Memory B cell (primary cell): ENCODE results near the gene XPNPEP2.

Experiments used
- ATAC-seq: fragments of 150-1000 bp; cut with Tn5 transposase; 2 replicates; pipeline ENCODE4 v1.10.0; 2021; ENCODE audit warnings: low read depth, mild to moderate bottlenecking, moderate library complexity
- DNase-seq, 2 donors: peaks; one replicate each; pipeline ENCODE4 v3.0.0; 2022; ENCODE audit warnings: low spot score in 2 of 2
- H3K27ac Mint-ChIP-seq: one replicate; pipeline ENCODE4 v1.8.0; 2022; ENCODE audit warnings: mild to moderate bottlenecking, moderate library complexity, mixed read lengths
- H3K27me3 Mint-ChIP-seq: one replicate; pipeline ENCODE4 v1.8.0; 2022; ENCODE audit warnings: mixed read lengths
- H3K36me3 Mint-ChIP-seq: one replicate; pipeline ENCODE4 v1.8.0; 2022; ENCODE audit warnings: mild to moderate bottlenecking, mixed read lengths
- H3K4me1 Mint-ChIP-seq: one replicate; pipeline ENCODE4 v1.8.0; 2022; ENCODE audit warnings: mixed read lengths
- H3K4me3 Mint-ChIP-seq: one replicate; pipeline ENCODE4 v1.8.0; 2022; ENCODE audit warnings: mild to moderate bottlenecking, moderate library complexity, mixed read lengths
- H3K9me3 Mint-ChIP-seq: one replicate; pipeline ENCODE4 v1.8.0; 2022; ENCODE audit warnings: mixed read lengths

Gene XPNPEP2

DNA sequence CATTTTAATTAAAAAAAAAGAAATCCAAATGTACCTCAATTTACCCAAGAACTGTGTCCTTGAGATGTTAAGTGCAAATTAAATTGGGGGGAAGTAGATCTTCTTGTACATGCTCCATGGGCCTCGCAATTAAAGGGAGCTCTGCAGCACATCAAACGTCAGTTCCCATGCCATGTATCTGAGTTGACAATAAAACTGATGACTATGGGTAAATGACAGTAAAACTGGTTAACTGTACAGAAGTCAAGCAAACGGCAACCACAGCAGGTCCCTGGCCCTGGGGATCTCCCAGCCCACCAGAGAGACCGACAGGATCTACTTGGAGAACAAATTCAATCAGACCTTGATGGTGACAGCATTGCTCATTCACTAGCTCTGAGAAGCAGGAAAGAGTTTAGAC lies 32.8 kb upstream of the XPNPEP2 start:
- Mint-ChIP-seq H3K27me3 (peaks cover 6% of the 10 kb centered on the region), H3K9me3 (no peaks in the 10 kb centered on the region), H3K36me3 (no peaks in the 10 kb centered on the region), H3K4me1 (peaks cover 3% of the 10 kb centered on the region), H3K4me3 (no peak overlapping the region), H3K27ac (no peak overlapping the region)
- DNase-seq, result no peak
- no peak for ATAC-seq

DNA sequence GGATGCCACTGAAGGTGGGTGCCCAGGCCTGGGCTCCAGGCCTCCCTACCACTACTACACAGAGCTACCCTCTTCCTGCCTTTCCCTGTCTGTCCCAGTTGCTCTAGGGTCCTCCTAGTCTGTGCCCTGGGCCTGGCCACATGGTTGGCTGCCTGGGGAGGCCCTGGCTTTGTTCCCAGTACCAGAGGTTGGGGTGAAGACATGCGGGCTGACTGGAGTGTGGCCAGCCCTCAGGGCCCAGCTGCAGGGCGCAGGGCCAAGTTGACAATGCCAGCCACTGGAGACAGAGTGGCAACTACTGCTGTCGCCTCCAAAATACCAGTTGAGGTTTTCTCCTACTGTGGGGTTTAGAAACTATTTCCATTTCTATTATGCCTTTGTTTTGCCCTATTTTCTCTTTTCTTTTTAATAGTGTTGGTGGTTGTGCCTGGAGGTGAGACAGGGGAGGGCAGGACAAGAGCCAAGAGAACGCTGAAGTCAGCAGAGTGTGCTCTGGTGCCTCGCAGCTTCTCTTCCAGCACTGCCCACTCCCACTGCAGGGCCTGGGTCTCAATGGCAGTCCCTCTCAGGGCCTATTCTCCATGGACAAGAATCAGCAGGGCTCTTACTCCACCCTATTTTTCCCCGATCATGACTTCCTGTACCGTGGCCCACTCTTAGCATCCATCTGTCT lies 32.2 kb upstream of the XPNPEP2 start:
- no peaks in the 10 kb centered on the region for H3K36me3 Mint-ChIP-seq
- peaks cover 3% of the 10 kb centered on the region for H3K4me1 Mint-ChIP-seq
- no peak overlapping the region for H3K27ac Mint-ChIP-seq
- H3K9me3 Mint-ChIP-seq, result no peaks in the 10 kb centered on the region
- peaks cover 6% of the 10 kb centered on the region for H3K27me3 Mint-ChIP-seq
- ATAC-seq (no peak), DNase-seq (no peak)
- no peak overlapping the region for H3K4me3 Mint-ChIP-seq

DNA sequence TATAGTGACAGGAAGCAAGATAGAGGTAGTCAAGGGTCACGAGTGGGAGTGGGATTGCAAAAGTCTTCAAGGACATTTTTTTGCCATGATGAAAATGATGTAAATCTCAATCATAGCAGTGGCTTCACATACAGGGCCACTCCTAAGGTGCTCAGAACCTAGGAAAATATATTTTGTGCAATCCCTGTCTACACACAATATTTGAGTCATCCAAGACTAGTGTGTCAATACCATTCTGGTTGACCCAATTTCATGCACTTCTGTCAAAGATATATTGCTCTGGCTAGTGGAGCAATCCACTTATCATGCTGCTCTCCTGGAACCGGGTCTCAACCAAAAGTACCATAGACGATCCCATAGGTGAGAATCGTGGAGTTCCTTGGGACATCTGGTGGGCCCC lies 24.2 kb upstream of the XPNPEP2 start:
- DNase-seq (no peak), ATAC-seq (no peak)
- Mint-ChIP-seq H3K4me3 (no peak overlapping the region), H3K27ac (no peak overlapping the region), H3K27me3 (no peaks in the 10 kb centered on the region), H3K36me3 (no peaks in the 10 kb centered on the region), H3K9me3 (no peaks in the 10 kb centered on the region), H3K4me1 (peaks cover 3% of the 10 kb centered on the region)

DNA sequence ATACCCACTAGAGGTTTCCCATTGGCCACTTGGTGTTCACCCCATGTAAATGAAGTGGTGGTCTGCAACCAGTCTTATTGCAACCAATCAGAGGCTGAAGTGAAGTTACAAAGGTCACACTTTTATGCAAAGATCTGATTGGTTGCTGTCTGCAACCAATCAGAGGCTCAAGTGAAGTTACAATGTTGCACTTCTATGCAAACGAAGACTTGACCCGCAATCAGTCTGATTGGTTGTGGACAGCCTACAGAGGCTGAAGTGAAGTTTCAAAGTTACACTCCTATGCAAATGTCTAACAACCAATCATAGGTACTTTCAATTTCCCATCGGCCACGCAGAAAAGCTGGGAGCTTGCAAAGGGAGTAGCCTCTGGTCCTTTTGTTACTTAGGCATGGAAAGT lies 22.3 kb upstream of the XPNPEP2 start:
- no peaks in the 10 kb centered on the region for H3K9me3 Mint-ChIP-seq
- no peak overlapping the region for H3K27ac Mint-ChIP-seq
- H3K4me3 Mint-ChIP-seq, result no peak overlapping the region
- ATAC-seq, result no peak
- H3K36me3 Mint-ChIP-seq, result no peaks in the 10 kb centered on the region
- H3K27me3 Mint-ChIP-seq, result no peaks in the 10 kb centered on the region
- peaks cover 3% of the 10 kb centered on the region for H3K4me1 Mint-ChIP-seq
- no peak for DNase-seq

DNA sequence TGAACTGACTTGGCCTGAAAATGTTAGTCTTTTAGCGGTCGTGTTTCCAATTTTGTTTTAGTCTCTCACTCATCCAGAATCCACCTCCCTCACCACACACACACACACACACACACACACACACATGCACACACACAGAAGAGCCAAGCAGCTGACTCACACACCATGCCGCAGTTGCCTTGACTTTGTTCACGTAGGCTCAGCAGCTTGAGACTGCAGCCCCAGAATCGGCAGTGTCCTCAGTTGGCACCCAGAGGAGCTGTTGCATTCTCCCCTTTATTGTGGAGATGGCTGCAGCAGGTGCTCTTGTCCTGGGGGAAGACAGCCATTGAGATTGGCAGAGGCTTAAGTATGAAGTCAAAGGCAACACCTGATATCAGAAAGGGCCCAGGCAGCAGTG lies 20.9 kb upstream of the XPNPEP2 start:
- Mint-ChIP-seq H3K27me3 (peaks cover 2% of the 10 kb centered on the region), H3K36me3 (no peaks in the 10 kb centered on the region), H3K27ac (no peak overlapping the region), H3K9me3 (no peaks in the 10 kb centered on the region), H3K4me3 (no peak overlapping the region), H3K4me1 (peaks cover 9% of the 10 kb centered on the region)
- ATAC-seq (no peak), DNase-seq (no peak)

DNA sequence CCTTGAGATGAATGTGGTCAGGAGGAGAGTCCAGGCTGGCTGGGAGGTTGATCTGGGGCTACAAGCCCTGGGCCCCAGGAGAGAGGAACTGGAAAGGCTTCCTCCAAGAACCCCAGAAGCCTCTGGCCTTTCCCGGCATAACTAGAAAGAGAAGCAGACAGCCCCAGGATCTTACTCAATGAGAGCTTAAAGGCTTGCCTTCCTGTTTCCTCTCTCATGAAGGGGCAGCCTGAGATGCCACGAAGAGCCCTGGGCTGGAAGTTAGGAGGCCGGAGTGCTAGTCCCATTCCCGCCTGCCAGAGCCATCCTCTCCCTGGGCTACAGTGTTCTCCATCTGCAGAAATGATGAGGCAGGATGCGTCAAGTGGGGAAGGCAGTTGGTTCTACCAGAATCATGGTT lies 20.1 kb upstream of the XPNPEP2 start:
- Mint-ChIP-seq H3K4me1 (peaks cover 9% of the 10 kb centered on the region), H3K4me3 (no peak overlapping the region), H3K36me3 (no peaks in the 10 kb centered on the region), H3K27me3 (peaks cover 2% of the 10 kb centered on the region), H3K27ac (no peak overlapping the region), H3K9me3 (no peaks in the 10 kb centered on the region)
- ATAC-seq (no peak), DNase-seq (no peak)

DNA sequence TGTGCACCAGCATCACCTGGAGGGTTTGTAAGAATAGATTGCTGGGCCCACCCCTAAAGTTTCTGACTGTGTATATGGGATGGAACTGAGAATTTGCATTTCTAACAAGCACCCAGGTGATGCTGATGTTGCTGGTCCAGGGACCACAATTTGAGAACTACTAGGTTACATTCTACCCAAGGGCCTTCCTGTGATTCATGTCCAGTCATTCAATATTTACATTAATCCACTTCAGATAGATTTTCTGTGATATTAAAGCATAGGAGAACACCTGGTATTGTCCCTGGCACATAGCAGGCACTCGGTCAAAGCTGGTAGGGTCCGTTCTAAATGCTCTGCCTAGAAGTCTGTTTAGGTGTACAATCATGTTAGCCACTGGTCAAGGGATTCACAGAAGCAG lies 19.5 kb upstream of the XPNPEP2 start:
- no peak overlapping the region for H3K27ac Mint-ChIP-seq
- DNase-seq (no peak), ATAC-seq (no peak)
- H3K4me3 Mint-ChIP-seq, result no peak overlapping the region
- peaks cover 9% of the 10 kb centered on the region for H3K4me1 Mint-ChIP-seq
- peaks cover 2% of the 10 kb centered on the region for H3K27me3 Mint-ChIP-seq
- H3K36me3 Mint-ChIP-seq, result no peaks in the 10 kb centered on the region
- H3K9me3 Mint-ChIP-seq, result no peaks in the 10 kb centered on the region

DNA sequence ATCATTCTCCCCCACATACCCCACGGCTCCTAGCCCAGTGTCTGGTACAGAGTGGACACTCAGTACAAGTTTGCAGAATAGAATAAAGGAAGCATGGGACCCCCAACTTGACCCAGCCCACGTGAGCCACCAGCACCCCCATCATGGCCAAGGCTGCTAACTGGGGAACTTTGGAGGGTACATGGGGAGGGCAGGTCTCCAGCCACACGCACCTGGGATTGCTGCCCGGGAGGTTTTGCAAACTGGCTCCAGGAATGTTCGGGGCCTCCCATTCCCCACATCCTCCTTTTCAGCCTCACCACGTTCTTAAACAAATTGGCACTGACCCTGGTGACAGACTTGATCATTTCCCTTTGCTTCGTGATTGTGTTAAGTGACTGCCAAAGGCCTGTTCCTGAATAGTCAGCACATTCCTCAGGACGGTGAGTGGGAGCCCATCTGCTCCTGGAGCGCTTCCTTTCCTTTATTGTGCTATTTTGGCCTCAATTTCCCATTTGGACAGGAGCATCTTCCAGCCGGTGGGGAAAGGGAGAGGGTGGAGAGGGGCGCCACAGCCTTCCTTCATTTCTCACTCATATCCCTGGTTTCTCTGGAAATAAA lies 18.7 kb upstream of the XPNPEP2 start:
- Mint-ChIP-seq H3K27ac (no peak overlapping the region), H3K36me3 (no peaks in the 10 kb centered on the region), H3K9me3 (no peaks in the 10 kb centered on the region), H3K4me3 (no peak overlapping the region), H3K4me1 (peaks cover 9% of the 10 kb centered on the region), H3K27me3 (peaks cover 2% of the 10 kb centered on the region)
- DNase-seq, result no peak
- no peak for ATAC-seq

DNA sequence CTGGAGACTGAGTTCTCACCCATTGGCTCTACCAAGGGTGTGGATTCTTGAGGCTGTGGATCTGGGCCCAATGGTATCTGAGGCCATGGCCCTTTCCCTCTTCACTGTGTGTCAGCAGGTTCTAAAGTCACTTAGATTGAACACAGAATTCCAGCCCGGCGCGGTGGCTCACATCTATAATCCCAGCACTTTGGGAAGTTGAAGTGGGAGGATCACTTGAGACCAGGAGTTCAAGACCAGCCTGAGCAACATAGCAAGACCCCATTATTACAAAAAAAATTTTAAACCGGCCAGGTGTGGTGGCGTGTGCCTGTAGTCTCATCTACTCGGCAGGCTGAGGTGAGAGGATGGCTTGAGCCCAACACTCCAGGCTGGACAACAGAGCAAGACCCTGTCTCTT lies 18.0 kb upstream of the XPNPEP2 start:
- ATAC-seq, result no peak
- peaks cover 9% of the 10 kb centered on the region for H3K4me1 Mint-ChIP-seq
- no peaks in the 10 kb centered on the region for H3K9me3 Mint-ChIP-seq
- H3K4me3 Mint-ChIP-seq, result no peak overlapping the region
- no peak for DNase-seq
- H3K27me3 Mint-ChIP-seq, result peaks cover 2% of the 10 kb centered on the region
- H3K36me3 Mint-ChIP-seq, result no peaks in the 10 kb centered on the region
- H3K27ac Mint-ChIP-seq, result no peak overlapping the region

DNA sequence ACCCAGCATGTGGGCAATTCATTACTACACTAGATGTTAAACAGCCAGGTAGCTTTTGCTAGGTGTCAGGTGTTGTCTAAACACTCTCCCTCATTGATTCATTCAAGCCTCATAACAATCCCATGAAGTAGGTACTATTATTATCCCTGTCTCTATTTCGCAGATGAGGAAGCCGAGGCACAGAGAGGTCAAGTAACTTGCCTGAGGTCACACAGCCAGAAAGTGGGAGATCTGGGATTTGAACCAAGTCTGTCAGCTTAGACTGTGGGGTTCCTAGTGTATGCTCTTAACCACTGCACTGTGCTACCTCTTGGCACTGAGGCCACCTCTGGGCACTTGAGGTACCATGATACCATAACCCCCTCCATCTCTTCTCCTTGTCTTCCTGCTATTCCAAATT lies 17.4 kb upstream of the XPNPEP2 start:
- no peak for DNase-seq
- no peaks in the 10 kb centered on the region for H3K9me3 Mint-ChIP-seq
- H3K27ac Mint-ChIP-seq, result no peak overlapping the region
- no peak overlapping the region for H3K4me3 Mint-ChIP-seq
- H3K36me3 Mint-ChIP-seq, result no peaks in the 10 kb centered on the region
- ATAC-seq, result no peak
- peaks cover 2% of the 10 kb centered on the region for H3K27me3 Mint-ChIP-seq
- peaks cover 9% of the 10 kb centered on the region for H3K4me1 Mint-ChIP-seq

DNA sequence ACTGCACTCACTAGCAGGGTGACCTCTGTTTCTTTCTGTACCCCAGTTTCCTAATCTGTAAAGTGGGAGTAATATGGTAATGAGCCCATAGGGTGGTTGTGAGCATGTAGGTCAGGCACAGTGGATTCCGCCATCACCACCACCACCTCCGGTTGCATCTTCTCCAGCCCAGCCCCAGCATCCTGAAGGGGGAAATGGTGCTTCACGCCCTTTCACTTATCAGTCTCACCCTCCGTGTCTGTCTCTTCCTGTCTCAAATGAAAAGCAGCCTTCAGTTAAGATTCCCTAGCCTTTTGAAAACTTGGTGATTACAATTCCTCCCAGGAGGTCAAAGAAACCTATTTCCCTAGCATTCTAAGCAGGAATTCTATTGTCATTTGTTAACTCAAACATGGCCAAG lies 16.9 kb upstream of the XPNPEP2 start:
- Mint-ChIP-seq H3K27ac (no peak overlapping the region), H3K27me3 (peaks cover 2% of the 10 kb centered on the region), H3K9me3 (no peaks in the 10 kb centered on the region), H3K4me1 (peaks cover 11% of the 10 kb centered on the region), H3K36me3 (no peaks in the 10 kb centered on the region), H3K4me3 (no peak overlapping the region)
- no peak for ATAC-seq
- DNase-seq, result no peak

DNA sequence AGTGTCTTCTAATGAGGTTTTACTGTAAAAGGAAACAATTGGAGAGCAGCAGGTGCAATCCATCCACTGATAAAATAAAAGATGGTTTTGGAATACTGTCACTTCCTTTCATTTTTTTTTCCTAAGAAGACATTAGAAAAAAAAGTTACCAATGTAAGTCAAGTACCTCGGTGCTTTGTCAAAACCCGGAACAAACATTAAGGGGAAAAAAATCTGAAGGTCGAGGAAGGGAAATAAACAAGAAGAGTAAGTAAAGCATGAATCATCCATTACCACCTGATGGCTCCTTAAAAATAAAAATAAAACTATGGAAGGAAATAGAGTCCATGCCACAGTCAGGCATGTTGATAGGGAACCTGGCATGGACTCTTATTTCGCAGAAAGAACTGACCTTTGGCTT lies 15.3 kb upstream of the XPNPEP2 start:
- no peaks in the 10 kb centered on the region for H3K9me3 Mint-ChIP-seq
- ATAC-seq, result no peak
- H3K36me3 Mint-ChIP-seq, result no peaks in the 10 kb centered on the region
- peaks cover 2% of the 10 kb centered on the region for H3K27me3 Mint-ChIP-seq
- DNase-seq, result no peak
- H3K4me1 Mint-ChIP-seq, result peaks cover 13% of the 10 kb centered on the region
- H3K4me3 Mint-ChIP-seq, result no peak overlapping the region
- no peak overlapping the region for H3K27ac Mint-ChIP-seq

DNA sequence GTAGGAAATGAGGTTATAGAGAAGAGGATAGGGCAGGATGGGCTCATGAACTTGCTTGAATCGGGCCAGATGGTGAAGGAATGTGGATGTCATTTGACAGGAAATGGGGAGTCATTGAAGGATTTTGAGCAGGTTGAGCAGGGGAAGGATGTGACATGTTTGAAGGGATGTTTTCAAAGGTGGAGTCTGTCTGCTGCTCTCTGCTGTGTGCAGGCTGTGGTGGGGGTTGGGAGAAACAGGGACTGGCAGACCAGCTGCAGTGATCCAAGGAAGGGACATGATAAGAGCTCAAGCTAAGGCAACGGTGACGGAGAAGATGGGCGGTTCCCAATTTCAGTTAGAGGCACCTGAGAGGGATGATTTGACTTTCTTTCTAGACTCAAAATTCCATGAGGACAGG lies 14.0 kb upstream of the XPNPEP2 start:
- ATAC-seq, result no peak
- no peak for DNase-seq
- peaks cover 2% of the 10 kb centered on the region for H3K27me3 Mint-ChIP-seq
- H3K36me3 Mint-ChIP-seq, result no peaks in the 10 kb centered on the region
- no peak overlapping the region for H3K27ac Mint-ChIP-seq
- H3K4me1 Mint-ChIP-seq, result peaks cover 13% of the 10 kb centered on the region
- no peaks in the 10 kb centered on the region for H3K9me3 Mint-ChIP-seq
- H3K4me3 Mint-ChIP-seq, result no peak overlapping the region

DNA sequence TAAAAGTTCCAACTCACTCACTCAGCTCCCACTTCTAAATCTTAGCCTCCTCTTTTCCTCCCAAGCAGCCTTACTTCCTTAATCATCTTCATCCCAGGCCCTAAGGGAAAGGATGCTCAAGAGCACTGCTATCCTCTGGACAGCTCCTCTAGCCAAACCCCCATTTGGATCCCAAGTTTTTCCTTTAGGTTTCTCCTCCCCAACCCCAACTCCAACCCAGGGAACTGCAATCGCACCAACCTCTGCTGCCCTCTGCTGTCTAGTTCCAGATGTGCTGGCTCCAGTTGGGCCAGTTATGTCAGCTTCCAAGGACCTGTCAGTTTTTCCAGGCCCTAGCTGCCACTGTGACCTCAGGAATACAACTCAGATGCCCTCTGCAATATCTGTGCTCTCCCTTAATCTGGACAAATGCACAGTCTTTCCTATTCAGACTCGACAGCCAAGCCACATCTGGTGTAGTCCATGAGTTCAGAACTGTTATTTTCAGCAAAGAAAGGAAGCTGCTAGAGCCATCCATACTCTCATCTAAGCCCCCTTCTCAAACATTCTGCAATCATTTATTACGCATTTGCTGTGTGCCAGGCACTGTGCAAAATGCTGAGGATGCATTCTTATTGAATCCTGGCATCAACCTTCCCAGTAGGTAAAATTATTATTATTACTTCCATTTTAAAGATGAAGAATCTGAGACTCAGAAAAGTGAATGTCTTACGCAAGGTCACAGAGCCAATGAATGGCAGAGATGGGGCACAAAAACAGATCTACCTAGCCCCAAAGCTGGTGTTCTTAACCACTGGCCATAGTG lies 12.3 kb upstream of the XPNPEP2 start:
- no peaks in the 10 kb centered on the region for H3K9me3 Mint-ChIP-seq
- ATAC-seq (no peak), DNase-seq (no peak)
- H3K36me3 Mint-ChIP-seq, result no peaks in the 10 kb centered on the region
- no peak overlapping the region for H3K27ac Mint-ChIP-seq
- no peak overlapping the region for H3K4me3 Mint-ChIP-seq
- peaks cover 23% of the 10 kb centered on the region for H3K4me1 Mint-ChIP-seq
- H3K27me3 Mint-ChIP-seq, result peaks cover 2% of the 10 kb centered on the region
